ENCODE data around the gene SEC61B. TPM values are rescaled to one million over a fixed set of nuclear protein-coding genes. Genes with fewer than 3 reads are reported as not detected.

Gene SEC61B
- total RNA-seq, 2 experiments from 2014 or later = 83.8 to 87.8 TPM

Other genes with a start within 250 kb of the SEC61B start
- 10 to 100 TPM; 82.7 to 83.5 TPM for gene TGFBR1, start 117.2 kb upstream of the SEC61B start, total RNA-seq
- gene ALG2, start 340 bp upstream of the SEC61B start, total RNA-seq = 10 to 100 TPM; 21.7 to 23.7 TPM

Measured in activated naive CD8-positive, alpha-beta T cell treated with anti-CD3 and anti-CD28 coated beads, Interleukin-2, amount 10 ng/mL, durations not matched to agents 7 days and 5 days (primary cell).